GM21390 (cell line): ENCODE measurements around the gene SCGB1D1.

Source experiments
- ATAC-seq: cut with Tn5 transposase; IDR thresholded peaks from one replicate; pipeline ENCODE4 v1.9.1; 2021; ENCODE audit not compliant: unreplicated experiment

The SCGB1D1 gene, protein sequence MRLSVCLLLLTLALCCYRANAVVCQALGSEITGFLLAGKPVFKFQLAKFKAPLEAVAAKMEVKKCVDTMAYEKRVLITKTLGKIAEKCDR

DNA sequence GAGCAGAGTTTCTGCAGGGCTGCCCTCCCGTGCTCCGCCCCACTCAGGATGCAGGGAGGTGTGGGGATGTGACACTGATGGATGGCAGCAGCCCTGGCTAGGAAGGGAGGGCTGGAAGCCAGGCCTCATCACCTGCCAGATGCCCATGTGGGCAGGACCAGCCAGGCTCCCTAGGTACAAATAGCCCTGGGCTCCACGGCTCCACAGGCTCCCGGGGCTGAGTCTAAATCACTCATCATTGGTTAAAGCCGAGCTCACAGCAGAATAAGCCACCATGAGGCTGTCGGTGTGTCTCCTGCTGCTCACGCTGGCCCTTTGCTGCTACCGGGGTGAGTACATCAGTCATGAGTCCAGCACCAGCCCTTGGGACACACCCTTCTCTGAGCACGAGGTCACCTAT lies at the start of gene SCGB1D1:
Gene SCGB1D1 (plus strand): TSS at position 206 of the 400 bp plus-strand sequence. CDS start 69 bp downstream, at position 275.
- no peak for ATAC-seq

DNA sequence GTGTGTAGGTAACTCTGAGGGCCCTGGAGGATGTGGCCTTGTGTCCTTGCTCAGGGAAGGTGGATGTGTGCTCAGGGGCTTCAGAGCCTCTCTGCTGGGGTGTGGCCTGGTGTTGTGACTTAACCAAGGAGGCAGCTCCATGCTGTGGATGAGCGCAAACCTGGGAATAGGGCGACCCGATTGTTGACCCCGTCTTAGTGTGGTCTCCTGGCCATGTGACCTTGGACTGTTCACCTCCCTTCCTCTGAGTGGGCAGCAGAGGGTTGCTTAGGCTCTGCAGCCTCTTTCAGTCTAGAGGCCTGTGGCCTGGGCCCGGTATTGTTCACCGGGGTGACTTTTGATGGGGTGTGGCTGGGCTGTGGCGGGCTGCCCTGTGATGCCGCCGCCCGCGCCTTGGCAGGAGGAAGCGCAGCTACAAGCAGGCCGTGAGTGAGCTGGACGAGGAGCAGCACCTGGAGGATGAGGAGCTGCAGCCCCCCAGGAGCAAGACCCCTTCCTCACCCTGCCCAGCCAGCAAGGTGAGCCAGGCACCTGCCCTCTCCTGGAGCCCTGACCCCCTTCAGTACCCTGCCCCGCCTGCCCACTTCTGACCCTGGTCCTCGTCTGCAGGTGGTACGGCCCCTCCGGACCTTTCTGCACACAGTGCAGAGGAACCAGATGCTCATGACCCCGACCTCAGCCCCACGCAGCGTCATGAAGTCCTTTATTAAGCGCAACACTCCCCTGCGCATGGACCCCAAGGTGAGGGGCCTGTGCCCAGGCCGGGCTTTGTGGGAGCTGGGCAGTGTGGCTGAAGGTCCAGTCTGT lies 49.5 kb upstream of the SCGB1D1 start:
- no peak for ATAC-seq

DNA sequence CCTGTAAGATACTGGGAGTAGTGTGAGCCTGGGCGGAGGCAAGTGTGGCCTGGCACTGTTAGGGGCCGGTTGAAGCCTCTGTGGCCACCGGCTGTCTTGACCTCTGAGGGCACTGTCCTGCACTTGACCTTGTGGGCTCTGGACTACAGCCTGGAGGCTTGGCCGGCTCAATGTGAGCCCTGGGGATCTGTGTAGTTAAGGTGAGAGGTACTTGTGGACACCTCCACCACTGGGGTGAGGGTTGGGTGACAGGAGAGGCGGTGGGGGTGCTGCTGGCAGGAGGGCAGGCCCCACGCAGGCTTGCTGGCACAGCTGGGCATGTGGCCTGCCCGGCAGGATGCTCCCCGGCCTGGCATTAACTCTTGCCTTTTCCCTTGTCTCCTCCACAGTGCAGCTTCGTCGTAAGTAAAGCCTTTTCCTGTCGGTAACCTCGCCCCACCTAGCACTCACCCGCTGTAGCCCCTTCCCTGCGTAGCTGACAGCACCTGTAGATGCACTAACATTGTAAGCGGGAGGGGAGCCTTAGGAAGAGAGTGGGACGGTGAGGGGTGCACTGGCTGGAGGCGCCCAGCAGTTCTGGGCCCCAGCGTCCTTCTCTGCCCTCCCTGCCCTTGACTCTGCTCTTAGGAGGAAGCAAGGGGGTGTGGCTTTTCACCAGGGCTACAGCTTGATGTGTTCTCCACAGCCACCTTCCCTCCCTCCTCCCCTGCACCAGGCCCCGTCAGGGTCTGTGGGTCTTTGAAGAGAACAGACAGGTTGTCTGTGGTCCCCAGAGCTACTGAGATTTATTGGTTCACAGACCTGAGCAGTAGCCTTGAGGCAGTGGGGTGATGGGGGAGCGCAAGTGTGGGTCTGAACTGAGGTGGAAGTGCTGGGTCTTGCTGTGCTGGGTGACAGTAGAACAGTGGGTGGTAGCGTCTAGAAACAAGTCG lies 48.6 kb upstream of the SCGB1D1 start:
- no peak for ATAC-seq

DNA sequence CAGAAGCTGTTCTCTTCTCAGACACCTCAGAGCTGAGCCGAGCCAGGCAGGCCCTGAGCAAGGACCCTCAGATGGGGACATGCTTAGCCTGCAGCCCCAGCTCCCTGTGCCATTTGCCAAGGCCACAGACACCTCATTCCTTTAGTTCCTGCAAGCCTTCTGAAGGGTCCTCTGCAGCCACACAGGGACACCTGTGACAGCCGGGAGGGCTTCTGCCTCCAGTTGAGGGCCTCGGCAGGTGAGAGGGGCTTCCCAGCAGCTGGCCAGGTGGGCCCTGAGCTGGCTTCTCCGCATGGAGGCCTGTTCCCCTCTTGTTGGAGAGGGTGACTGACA lies 48.0 kb upstream of the SCGB1D1 start:
- ATAC-seq: no peak

DNA sequence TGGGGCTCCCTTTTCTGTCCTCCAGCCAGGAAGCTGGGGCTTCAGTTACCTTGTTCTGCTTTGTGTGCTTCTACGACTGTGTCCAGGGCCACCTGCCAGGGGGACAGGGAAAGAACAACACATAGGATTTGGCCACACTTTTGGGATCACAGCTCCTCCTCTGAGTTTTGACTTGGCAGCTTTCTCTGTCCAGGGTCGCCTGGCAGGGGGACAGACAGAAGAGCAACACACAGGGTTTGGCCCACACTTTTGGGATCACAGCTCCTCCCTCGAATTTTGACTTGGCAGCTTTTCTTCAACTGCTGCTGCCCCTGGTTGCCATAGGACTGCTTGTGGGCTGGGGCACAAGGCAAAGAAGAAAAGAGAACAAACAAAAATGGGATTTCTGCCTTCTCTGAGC lies 47.1 kb upstream of the SCGB1D1 start:
- ATAC-seq: no peak

DNA sequence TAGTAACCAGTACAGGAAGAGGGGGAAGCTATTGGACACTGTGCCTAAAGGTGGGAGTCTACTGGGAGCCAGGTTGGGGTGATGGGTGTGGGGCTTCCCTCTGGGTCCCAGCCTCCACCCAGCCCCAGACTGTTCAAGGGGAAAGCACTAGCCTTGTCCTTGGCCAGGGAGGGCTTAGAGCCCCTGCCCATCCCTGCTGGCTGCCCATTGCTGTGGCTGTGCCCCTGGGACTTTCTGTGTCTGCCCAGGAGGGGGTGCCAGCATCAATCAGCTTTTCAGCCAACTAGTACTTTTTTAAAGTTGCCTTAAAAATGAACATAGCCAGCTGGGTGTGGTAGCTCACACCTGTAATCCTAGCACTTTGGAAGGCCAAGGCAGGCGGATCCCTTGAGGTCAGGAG lies 46.3 kb upstream of the SCGB1D1 start:
- ATAC-seq: no peak

DNA sequence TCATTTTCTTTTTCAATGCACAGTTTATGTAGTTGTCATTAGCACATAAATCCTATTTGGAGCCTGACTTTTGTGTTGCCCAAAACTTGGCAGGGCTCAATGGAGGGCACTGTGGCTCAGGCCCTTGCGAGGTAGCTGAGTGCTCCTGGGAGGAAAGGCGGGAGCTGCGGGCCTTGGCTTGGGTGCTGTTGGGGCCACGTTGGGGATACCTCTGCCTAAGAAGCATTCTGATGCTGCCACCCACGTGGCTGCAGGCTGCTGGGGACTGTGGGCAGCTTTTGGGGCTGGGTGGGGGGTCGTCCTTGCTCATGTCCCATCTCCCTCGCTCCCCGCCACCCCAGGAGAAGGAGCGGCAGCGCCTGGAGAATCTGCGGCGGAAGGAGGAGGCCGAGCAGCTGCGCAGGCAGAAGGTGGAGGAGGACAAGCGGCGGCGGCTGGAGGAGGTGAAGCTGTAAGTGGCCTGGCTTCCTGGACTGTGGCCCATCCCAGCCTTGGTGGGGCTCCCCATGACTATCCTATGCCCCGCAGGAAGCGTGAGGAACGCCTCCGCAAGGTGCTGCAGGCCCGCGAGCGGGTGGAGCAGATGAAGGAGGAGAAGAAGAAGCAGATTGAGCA lies 45.3 kb upstream of the SCGB1D1 start:
- ATAC-seq: no peak

DNA sequence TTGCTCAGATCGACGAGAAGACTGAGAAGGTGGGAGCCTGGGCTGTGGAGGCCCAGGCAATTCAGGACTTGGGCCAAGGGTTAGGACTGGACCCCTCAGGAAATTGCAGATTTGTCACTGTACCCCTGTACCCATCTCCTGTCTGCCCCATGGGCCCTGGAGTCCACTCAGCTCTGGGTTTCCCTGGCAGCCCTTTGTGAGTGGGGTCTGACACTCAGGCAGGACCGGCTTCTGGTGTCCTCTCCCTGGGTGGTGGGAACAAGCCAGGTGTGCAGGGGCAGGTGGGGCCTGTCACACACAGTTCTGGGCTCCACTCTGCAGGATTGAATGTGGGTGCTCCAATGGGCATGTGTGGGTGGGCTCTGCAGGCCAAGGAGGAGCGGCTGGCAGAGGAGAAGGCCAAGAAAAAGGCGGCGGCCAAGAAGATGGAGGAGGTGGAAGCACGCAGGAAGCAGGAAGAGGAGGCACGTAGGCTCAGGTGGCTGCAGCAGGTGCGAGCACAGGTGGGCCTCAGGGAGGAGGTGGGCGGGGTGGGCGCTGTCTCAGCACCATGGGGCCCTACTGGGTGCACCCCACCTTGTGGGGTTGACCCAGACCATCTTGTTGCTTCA lies 44.6 kb upstream of the SCGB1D1 start:
- ATAC-seq: no peak

DNA sequence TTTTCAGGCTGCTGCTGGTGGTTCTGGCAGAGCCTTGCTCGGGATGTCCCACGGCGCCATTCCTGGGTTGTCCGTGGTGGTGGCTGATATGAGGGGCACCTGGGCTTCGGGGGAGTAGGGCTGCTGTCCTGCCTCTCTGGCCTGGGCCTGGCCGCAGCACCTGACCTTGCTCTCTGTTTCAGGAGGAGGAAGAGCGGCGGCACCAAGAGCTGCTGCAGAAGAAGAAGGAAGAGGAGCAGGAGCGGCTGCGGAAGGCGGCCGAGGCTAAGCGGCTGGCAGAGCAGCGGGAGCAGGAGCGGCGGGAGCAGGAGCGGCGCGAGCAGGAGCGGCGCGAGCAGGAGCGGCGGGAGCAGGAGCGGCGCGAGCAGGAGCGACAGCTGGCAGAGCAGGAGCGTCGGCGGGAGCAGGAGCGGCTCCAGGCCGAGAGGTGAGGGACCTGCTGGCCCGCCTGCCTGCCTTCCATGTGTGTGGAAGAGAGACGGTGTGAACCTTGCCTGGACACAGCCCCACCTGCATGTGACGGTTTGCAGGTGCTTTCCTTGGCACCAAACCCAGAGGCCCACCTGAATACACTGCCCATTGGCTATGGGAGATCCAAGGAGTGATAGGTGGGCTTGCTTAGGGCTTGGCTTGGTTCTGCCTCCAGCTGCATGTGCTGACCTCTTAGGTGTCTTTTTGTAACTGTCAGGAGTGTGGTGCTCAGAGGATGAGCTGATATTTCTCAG lies 43.4 kb upstream of the SCGB1D1 start:
- ATAC-seq: no peak

DNA sequence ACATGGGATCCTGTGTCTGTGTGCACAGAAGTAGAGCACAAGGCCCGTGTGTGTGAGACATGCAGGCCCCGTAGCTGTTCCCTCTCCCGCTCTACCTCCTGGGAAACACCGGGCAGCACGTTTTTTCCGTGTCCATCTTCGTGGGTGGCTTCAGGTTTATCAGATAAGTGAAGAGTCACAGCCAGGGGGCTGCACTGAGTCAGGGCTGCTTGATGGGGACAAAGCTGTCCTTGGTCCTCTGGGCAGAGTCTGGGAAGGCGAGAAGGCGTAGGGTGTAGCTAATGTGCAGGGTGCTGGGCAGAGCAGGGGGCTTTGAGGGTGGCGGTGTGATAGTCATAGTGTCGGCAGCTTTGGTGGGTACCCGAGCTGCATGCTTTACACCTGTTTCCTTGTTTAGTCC lies 42.5 kb upstream of the SCGB1D1 start:
- no peak for ATAC-seq

DNA sequence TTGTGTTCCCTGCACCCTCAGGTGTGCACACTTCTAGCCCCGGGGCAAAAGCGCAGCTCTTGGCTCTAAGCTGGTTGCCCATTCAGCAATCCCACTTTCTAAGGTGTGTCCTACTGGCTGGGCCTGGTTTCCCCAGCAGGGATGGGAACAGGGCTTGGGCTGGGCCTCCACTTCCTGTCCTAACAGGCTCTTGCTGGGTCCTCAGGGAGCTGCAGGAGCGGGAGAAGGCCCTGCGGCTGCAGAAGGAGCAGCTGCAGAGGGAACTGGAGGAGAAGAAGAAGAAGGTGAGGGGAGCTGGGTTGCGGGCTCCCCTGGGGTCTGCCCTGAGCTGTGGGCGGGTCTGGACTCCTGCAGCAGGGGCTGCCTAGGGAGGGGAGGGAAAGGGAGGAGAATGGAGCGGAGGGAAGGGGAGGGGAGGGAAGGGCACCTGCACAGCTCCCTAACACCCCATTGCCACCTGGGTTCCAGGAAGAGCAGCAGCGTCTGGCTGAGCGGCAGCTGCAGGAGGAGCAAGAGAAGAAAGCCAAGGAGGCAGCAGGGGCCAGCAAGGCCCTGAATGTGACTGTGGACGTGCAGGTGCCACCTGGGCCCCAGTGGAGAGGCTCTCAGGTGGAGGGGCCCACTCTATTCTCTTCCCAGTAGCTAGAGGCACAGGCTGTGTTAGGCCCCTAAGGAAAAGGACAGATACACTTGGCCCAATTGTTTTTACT lies 41.6 kb upstream of the SCGB1D1 start:
- no peak for ATAC-seq

DNA sequence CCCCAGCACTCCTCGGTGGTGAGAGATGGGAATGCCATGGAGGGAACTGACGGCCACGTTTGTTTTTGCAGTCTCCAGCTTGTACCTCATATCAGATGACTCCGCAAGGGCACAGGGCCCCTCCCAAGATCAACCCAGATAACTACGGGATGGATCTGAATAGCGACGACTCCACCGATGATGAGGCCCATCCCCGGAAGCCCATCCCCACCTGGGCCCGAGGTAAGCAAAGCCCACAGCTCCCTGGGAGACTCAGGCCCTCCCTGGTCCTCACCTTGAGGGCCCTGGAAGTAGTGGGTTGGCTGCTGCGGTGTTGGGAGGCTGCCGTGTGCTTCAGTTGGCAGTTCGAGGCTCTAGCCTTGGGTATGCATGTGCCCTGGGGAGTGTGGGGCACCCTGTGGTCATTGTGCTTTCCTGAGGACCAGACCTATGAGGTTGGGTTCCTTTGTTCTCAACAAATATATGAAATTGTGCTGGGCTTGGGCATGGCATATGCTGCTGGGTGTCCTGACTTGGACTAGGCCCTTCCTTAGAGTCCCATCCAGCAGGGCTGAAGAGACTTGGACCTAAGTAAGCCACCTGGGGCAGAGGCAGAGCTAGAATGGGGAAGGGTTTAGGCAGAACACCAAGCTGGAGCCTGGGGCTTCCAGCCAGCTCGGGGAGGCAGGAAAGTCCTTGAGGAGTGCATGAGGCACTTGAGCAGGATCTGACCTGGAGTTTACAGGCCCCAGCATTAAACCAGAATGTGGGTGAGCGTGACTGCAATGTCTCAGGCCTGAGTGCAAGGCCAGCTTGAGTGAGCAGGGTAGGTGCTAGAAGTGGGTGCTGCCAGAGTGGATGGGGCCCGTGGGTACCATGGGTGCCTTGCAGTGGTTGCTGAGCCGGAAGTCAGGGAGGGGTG lies 39.8 kb upstream of the SCGB1D1 start:
- no peak for ATAC-seq

DNA sequence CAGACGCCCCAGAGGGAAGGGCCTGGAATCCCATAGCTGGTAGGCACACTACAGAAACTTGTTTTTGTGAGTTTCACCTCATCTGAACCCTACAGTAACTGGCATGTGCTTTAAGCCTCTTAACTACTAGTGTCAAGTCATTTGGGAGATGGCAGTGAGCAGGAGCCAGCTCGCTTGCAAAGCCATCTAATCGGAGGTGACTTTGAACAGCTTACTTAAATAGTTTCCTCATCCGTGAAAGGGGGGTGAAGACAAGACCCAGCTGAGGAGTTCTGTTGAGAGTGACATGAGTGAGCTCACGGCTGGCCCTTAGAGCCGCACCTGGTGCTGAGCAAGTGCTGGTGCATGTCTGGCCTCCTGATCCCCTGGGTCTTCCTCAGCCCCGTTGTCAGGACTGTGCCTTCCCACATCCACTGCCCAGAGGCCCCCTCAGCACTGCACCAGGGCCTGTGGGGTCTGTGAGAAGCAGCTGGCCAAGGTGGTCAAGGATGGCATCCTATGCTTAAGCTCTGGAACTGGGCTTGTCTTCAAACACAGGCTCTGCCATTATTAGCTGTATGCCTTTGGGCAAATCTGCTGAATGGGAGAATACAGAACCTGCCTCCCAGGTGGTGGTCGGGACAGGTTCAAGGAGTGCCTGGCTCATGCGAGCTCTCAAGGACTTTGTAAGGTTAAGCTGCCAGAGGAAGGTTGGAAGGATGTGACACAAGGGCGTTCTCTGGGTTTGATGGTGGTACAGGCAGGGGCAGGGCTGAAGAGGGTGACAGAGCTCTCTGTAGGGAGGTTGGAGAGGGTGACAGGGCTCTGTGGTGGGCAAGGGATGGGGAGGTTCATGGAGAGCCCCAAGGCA lies 38.9 kb upstream of the SCGB1D1 start:
- no peak for ATAC-seq

DNA sequence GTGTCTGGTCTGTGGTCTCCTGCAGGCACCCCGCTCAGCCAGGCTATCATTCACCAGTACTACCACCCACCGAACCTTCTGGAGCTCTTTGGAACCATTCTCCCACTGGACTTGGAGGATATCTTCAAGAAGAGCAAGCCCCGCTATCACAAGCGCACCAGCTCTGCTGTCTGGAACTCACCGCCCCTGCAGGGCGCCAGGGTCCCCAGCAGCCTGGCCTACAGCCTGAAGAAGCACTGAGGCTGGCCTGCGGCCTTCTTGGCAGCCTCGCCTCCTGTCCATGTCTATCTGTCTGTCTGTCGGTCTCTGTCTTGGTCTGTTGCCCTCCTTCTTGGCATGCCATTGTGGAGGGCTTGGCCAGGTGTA lies 38.3 kb upstream of the SCGB1D1 start:
- no peak for ATAC-seq

DNA sequence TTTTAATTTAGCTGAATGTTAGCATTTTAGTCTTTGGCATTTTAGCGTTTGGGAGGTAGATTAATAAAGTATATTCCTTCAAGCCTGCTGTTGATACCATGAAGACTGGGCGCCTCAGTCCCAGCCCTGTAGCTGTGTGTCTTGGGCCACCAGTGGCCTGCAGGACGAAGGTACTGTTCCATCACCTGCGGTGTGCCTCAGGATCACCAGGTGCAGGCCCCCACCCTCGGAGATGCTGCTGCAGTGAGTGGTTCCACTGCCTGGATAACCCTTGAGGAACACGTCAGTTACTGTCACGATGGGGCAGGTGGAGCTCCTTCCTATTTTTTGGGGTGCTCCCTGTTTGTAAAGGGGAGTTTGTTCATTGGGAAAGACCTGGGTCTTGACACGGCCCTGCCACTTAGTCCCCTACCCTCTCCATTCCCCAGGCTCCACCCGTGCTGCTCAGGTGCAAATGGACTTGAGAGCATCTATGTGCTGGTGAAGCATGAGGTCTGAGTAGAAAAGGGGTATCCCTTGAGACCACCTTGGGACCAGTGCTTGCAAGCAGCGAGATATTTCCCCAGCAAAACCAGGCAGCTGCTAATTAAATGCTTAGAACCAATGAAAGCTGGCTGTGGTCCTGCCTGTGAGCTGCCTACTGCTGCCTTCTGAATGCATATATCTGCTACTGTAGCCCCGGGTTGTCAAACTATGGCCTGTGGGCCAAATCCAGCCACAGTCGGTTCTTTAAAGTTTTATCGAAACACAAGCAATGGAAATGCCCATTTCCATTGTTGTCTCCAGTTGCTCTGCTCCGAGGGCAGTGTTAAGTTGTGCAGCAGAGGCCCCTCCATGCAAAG lies 37.5 kb upstream of the SCGB1D1 start:
- ATAC-seq: no peak

DNA sequence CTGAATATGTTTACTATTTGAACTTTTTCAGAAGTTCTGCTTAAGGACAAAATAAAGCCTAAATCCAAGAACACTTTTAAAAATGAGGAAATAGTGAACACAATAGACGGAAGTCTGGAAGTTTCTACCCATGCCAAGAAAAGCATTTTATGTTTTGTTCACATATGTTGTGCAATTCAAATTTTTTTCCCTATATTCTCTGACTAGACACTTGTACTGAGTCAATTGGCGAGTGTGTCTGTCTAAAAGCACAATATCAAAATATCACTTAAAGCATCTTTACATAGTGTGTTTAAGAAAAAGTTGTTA lies 37.0 kb upstream of the SCGB1D1 start:
- no peak for ATAC-seq

DNA sequence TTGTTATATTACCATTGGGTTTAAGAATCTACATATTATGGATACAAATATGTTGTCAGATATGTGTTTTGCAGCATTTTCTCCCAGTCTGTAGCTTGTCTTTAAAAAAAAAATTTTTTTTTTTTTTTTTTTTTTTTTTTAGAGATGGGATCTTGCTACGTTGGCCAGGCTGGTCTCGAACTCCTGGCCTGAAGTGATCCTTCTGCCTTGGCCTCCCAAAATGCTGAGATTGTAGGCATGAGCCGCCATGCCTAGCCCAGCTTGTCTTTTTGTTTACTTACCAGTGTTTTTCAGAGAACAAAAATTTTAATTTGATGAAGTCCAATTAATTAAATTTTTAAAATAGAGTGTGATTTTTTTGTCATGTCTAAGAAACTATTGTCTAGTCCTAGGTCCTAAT lies 36.4 kb upstream of the SCGB1D1 start:
- ATAC-seq: no peak
